H1 (cell line): ENCODE results near the gene POLR3F.

ENCODE experiments used
- CEBPB ChIP-seq: IDR thresholded peaks from 2 replicates; pipeline ENCODE4 v1.6.1; 2012; ENCODE audit warnings: low read depth, low read length
- CTCF ChIP-seq, 3 experiments: IDR thresholded peaks; 1 replicate in 2 of 3; 2 replicates in 1 of 3; pipeline versions ENCODE4 v1.5.1 to v1.6.1; 2011; ENCODE audit warnings: low read length in 3 of 3, mild to moderate bottlenecking in 3 of 3, inconsistent platforms in 2 of 3, low read depth in 1 of 3, moderate library complexity in 1 of 3; ENCODE audit not compliant: insufficient read depth in 1 of 3; ENCODE audit errors: control extremely low read depth in 1 of 3
- EGR1 ChIP-seq: IDR thresholded peaks from 2 replicates; pipeline ENCODE4 v1.6.1; 2011; ENCODE audit warnings: low read depth, low read length, borderline replicate concordance
- EZH2 ChIP-seq: fragments of 200-600 bp; sonication (generic); IDR thresholded peaks from 2 replicates; pipeline ENCODE4 v1.7.1; 2012; ENCODE audit warnings: low read depth, mild to moderate bottlenecking, moderate library complexity, low read length, inconsistent platforms; ENCODE audit not compliant: severe bottlenecking
- GABPA ChIP-seq: IDR thresholded peaks from 2 replicates; pipeline ENCODE4 v1.6.1; 2011; ENCODE audit warnings: mild to moderate bottlenecking, low read length, moderate library complexity, borderline replicate concordance; ENCODE audit not compliant: insufficient read depth
- KDM1A ChIP-seq: fragments of 200-600, 300-600 bp; sonication (generic); IDR thresholded peaks from 2 replicates; pipeline ENCODE4 v1.7.1; 2016; ENCODE audit warnings: mild to moderate bottlenecking, low read length, borderline replicate concordance
- MAX ChIP-seq: IDR thresholded peaks from 2 replicates; pipeline ENCODE4 v1.6.1; 2012; ENCODE audit warnings: inconsistent platforms
- SUZ12 ChIP-seq: fragments of 200-600 bp; sonication (generic); IDR thresholded peaks from 2 replicates; pipeline ENCODE4 v1.6.1; 2012; ENCODE audit warnings: mild to moderate bottlenecking, inconsistent platforms, low read length, moderate library complexity, mixed read lengths
- TAF1 ChIP-seq: IDR thresholded peaks from 2 replicates; pipeline ENCODE4 v1.6.1; 2011; ENCODE audit warnings: mild to moderate bottlenecking, low read depth, low read length

- TF ChIP-seq MAX = no peak
- no peak for TF ChIP-seq TAF1
- no peak for TF ChIP-seq KDM1A
- no peak for TF ChIP-seq CTCF (IDR thresholded peaks at IDR 0.05; ENCODE audit: control extremely low read depth in 1 of 3, insufficient read depth in 1 of 3, low read depth in 1 of 3, low read length in 3 of 3)
- TF ChIP-seq CEBPB = no peak
- no peak for TF ChIP-seq GABPA
- no peak for TF ChIP-seq EZH2
- TF ChIP-seq SUZ12 = no peak
- TF ChIP-seq EGR1 = no peak
Measured at GRCh38 chr20:18421608-18422007, 45.6 kb upstream of the POLR3F start.
